Hindlimb muscle (tissue), 1 donor: ENCODE results near the gene SKI. TPM values are rescaled to one million over a fixed set of nuclear protein-coding genes. Genes with fewer than 3 reads are reported as not detected.
"Not testable (repeated sequence)": the region's sequence is repeated elsewhere in the genome, so short reads cannot be mapped to it uniquely, and the experiment has no call there.

Source experiments
- DNase-seq: peaks from one replicate; pipeline ENCODE4 v3.0.0-alpha.2; 2013
- polyA plus RNA-seq: library from polyadenylated mRNA; unstranded; fragments of 120-200 nt; gene quantifications from one replicate; pipeline ENCODE4 v1.2.1, GENCODE V29; 2013; ENCODE audit not compliant: insufficient read length

The SKI gene
- polyA plus RNA-seq, 1 donor, result 70.0 TPM

DNA sequence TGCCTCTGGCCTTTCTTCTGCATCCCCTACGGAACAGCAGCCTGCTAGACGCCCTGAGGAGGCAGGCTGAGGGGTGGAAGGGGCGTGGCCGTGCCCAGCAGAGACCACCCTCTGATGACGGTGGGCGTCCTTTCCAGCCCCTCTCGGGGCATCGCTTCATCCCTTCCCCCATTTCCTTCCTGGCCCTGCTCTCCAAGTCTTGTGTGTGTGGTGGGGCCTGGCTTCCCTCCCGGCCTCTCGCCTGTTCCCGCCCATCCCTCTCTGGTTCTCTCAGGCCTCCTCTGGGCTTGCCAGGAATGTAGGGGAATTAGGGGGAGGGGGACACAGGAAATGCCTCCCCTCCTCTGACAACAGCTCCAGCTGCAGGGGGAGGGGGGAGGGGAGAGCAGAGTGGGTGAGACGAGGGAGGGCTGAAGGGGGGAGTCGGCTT, 51.1 kb downstream of the SKI start:
- peak; percentile 92 for DNase-seq

DNA sequence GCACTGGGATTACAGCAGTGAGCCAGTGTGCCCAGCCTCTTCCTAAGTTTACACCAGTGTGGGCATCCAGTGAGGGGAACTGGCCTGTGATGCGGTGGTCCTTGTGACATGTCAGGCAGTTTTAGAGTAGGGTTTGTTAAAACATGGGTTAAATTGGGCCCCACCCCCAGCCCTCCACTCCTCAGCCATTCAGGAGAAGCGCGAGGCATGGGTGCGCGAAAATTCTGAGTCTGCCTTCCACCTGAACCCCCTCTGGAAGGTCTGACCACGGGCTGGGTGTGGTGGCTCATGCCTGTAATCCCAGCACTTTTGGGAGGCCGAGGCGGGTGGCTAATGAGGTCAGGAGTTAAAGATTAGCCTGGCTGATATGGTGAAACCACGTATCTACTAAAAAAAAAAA, 51.7 kb downstream of the SKI start:
- DNase-seq, result no peak

DNA sequence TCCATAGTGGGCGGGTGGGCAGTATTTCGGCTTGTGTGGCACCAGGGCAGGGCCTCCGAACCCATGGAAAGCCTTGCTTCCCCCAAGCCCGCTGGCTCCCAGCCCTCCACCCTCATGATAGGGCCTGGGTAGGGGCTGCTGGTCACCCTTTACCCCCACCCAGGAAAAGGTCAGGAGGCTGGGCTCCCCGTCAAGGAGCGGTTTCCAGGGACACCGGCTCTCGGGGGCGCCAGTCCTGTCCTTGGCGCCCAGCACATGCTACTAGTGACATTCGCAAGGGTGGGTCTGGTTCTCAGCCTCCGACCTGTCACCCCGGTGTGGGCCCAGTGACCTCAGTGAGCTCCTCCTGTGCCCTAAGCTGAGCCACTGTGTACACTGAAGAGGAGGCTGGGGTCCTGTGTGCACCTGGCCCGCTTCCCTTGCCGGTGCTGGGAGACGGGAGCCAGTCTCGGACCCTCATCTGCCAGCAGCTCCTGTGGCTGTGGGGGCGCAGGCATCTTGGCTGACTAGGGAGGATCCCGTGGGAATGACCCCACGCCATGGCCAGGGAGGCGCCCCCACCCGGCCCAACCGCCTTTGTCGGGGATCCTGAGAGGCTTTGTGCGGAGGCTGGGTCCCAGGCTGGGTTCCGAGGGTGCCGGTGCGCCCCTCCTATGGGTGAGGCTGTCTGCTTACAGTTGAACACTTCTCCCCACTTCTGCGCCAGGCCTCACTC, 54.6 kb downstream of the SKI start:
- no peak for DNase-seq

DNA sequence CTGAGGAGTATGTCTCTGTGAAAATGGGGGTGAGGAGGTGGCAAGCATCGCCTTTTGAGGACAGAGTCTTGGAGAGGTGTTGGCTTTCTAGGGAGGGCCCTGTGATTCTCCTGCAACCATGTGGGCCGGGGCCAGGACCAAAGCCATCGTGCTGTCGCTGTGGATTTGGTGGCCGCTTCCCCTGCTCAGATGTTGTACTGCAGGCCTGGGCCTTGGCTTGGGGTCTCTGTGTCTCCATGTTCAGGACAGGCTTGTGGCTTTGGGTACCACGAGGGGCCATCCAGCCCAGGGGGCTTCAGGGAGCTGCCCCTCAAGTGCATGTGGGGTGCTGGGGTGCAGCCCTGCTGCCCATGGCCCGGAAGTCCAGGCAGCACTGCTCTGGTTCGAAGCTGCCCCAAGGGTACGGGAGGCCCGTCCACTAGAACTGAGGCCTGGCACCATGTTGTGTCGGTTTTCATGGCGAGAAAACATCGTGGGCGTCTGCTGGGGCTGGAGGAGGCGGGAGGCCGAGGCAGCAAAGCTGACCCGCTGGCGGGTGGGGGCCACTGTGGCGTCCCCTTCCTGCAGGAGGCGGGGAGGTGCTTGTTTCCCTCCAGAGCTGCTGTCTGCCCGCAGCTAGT, 55.4 kb downstream of the SKI start:
- no peak for DNase-seq

DNA sequence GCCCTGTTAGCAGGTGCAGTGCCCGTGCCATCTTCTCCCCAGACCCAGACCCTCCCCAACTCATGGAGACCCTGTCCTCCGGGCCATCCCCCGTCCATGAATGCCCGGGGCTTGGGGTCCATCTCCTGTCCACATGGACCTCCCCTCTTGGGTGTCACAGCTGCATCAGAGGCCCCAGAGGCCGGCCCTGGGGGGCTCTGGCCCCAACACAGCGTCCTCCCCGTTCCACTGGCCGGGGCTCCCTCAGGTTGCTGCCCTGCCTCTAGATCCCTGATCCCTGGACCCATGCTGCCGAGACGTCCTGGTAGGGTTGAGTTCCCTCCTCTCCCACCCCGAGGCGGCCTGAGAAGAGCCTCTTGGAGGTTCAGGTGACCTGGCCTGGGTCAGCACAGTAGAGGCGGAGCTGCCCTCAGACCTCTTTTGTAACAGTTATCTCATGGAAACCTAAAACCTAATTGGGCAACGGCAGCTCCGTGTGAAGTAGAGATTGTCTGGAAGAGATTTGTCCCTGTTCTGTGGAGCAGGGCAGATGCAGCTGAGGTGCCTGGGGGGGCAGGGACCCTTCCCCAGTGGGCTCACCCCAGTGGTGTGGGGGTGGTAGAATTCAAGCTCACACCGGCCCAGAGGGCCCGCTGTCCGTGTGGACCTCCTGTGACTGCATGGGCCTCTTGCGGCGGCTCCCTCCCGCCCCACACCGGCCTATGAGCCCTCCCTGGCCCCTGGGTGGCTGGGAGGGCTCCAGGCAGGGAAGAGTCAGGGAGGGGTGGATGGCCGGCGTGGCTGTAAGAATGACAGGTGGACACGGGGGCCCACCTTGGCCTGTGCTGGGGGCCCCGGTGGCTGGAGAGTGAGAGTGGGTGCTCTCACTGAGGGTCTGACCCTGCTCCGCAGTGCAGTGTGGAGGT, 56.1 kb downstream of the SKI start:
- no peak for DNase-seq

DNA sequence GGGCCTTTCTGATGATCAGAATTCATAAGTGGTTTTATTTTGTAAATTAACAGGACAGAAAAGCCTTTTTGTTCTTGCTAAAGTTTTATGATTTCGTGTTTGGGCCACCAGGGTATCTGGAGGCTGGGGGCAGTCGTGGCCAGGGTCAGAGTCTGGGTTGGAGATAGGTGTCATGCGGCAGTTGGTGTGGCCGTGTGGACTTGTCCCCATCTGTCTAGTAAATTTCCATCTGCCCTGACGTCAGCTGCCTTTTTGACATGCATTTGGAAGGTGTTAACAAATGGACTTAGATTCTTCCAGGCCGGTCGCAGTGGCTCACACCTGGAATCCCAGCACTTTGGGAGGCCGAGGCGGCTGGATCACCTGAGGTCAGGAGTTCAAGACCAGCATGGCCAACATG, 56.8 kb downstream of the SKI start:
- no peak for DNase-seq

DNA sequence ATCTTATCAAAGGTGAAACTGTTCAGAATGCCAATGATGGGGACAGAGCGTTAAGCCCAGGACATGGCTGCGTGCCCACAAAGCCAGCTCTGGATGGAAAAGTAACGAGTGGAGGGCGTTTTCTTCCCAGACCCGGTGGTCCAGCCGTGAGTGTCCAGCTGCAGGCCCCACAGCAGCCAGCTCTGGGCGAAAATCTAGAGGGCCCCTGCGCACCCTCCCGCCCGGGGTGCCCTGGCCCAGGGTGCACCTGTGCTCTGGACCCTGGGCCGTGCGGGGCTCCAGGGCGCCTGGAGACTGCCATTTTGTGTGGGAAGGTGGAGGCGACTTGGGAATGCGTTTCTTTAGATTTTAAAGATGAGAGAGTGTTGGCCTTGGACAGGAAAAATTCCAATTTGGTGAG, 58.8 kb downstream of the SKI start:
- no peak for DNase-seq

DNA sequence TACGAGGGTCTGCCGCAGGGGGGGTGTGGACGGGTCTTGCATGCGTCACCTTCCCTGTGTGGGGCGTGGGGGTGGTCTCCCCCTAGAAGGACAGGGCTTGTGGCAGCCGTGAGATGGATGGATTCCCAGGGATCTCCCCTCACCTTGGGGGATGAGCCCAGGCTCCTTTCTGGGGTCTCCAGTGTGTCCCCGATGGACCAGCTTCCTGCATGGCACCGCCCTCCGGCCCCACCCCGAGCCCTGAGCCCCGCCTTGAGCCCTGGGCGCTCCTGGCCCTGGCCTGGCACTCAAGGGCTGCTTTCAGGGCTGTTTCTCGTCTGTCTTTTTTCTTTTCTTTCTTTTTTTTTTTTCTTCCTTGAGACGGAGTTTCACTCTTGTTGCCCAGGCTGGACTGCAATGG, 59.5 kb downstream of the SKI start:
- DNase-seq, result no peak

DNA sequence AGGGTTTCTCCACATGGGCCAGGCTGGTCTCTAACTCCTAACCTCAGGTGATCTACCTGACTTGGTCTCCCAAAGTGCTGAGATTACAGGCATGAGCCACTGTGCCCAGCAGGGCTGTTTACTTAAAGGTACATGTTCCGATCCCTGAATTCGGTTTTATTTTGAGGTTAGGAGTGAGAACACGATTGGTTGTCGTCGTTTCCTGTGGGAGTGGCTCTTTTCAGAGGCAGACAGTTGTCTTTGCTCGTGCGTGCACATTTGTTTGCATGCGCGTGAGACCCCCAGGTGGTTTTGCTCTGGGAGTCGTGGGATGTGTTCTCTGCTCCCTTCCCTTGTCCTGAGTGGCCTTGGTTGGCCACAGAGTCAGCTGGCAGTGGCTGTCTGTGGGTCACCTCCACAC, 60.2 kb downstream of the SKI start:
- no peak for DNase-seq

DNA sequence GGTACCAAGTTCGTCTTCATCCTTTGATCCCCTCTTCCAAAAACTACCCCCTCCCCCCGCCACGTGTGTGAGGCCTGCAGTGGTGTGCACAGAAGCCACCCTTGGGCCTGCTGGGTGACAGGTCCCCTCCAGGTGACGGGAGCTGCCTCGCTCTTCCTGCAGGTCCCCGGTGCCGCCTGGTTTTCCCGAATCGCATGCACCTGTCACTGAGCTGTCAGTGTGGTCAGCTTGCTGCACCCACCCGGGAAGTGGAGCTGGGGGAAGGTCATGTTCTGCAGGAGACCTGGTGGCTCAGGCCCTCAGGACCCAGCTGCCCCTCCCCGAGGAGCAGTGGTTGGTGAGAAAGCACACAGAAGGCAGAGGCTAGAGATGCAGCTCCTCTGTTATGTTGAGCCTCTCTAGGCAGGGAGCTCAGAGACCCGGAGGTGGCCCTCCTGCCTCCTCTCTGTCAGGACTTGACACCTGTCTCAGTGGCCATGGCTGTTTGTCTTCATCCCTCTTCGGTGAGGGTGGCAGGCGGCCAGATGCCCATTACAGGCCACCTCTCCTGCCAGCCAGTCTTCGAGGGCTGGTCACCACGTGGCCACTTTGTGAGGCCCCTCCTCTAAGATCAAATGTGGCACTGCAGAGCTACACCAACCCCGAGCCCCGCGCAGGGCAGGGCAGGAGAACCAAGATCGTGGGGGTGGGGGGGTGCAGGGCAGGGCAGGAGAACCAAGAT, 60.9 kb downstream of the SKI start:
- DNase-seq, result no peak

DNA sequence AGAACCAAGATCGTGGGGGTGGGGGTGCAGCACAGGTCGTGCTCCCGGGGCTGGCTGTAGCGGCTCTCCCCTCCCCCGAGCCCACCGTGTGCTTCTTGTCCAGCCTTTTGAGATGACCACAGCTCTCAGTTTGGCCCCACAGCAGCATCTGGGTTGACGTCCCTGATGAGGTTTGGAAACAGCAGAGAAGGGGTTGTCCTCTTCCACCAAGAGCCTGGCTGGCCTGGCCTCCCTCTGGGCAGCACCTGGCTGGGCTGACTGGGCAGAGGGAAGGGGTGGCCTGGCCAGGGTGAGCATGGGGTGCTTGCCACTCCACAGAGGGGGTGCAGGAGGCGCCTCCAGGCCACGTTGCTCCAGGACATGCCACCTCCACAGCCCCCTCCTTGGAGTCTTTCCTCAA, 61.5 kb downstream of the SKI start:
- no peak for DNase-seq

DNA sequence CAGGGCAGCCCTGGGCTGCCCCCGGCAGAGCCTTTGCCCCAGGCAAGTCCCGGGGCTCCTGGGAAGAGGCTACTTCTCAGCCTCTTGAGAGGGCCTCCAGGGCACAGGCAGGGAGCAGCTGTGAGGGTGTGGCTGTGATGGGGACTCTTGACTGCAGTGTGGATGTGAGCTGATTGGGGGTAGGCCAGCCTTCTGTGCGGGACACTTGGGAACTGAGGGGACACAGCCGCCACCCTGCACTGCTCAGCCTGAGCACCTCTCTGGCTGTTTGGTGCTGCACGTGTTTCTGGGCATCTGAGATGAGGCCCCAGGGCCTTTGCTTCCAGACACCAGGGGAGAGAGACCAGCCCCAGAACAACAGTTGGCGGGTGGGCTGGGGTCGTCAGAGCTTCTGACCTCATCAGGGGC, 62.1 kb downstream of the SKI start:
- no peak for DNase-seq

DNA sequence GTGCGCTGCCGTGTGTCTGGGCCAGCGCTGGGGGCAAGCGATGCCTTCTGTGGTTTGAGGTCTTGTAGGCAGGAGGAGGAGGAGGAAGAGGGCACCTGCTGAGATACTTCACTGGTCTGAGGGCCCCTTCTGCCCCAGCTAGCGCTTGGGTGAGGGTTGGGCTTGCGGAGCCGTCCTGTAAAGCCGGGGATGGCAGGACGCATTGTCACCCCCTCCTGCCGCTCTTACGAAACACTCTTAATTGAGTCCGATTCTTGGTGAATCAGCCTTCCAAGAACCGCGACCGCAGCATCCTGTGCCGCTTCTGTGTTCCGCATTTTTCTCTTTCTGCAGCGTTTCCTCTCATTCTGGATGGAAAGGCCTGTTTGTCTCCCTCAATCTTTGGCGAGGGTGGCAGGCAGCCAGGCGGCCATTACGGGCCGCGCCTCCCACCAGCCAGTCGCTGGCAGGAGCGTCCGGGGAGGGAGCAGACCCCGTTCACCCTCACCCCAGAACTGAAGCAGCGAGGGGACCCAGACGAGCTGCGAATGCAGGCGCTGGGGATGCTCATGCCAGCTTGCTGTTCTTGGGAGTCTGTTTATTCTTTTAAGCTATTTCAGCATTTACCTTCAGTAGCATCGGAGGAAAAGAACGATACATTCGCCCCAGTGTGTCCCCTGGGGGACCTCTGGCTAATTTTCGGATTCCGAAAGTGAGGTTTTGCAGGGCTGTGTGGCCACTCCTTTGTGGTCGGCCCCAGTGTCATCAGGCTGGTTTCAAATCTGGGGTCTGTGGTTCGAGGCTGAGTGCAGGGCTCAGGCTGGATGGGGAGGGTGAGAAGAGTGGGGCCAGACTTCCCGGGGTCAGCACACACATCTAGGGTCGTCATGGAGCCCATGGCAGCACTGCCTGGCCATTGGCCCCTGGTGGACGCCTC, 62.7 kb downstream of the SKI start:
- DNase-seq, result peak; percentile 72

DNA sequence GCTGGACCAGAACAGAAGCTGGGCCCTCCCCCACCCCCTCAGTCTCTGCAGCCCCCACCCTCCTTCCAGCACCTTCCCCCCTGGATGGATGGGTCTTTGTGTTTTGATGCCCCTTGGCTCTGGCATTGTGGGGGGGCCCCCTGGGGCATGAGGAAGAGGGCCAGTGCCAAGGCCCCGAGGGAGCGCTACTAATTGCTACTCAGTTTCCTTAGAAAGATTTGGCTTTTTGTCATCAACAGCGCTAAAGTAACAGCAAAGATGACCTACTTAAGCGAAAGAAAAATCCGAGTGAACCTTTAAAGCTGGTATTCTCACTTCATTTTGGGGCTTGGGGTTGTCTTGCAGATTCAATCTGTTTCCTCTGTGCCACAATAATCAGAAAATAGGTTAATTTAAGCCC, 63.5 kb downstream of the SKI start:
- no peak for DNase-seq

DNA sequence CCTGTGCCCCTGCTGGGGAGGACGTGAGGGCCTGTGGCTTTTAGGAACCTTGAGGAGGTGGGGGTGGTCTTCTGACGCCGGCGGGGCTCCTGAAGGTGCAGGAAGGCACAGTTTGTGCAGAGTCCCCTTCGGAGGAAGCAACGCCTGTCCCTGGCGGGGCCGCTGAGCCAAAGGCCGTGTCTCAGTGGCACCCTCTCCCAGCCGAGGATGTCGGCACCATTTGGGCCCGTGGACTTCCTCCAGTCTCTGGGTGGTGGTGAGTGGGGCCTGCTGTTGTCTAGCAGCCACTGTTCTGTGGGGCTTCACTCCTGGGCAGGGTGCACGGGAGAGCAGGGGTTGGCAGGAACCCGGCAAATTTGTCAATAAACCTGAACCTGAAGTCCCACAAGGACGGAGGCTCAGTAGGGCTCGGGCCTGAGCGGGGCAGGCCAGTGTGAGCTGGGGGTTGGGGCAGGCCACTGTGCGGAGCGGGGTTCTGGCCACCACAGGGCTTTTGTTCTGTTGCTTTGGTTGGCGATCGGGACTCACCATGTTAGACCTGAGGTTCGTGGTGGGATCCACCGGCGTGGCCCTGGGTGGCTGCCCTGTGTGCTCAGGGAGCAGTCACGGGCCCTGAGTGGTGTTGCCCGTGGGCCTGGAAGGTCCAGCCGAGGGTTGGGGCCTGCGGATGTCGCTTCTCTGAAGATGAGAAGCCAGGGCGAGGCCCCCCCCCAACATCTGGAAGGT, 64.8 kb downstream of the SKI start:
- no peak for DNase-seq

DNA sequence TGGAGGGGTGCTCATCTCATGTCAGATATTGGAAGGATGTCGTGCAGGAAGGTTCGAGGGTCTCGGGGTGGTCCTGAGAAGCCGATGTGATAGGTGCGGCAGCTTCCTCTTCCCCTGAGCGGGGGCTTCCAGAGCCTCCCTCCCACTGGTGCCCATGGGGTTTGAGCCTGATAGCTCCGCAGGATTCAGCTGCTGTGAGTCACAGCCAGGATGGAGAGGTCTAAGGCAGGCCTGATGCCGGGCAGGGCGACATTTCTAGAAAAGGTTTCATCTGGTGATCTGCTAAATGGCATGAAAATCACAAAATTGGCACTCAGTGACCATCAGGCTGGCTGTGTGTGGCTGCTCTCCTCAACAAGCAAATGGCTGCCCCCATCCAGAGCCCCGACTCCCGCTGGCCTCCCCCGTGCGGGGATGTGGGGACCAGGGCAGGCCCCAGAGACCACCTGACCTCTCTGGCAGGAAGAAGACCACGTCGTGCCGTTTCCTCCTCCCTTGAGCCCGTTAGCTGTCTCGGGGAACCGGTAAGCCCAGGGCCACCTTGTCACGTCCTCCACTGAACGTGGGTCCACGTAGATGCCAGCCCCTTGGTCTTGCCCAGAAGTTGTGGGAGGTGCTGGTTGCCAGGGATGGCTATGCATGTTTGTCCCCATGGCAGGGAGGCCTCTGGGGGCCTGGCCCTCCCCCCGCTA, 66.1 kb downstream of the SKI start:
- DNase-seq, result no peak

DNA sequence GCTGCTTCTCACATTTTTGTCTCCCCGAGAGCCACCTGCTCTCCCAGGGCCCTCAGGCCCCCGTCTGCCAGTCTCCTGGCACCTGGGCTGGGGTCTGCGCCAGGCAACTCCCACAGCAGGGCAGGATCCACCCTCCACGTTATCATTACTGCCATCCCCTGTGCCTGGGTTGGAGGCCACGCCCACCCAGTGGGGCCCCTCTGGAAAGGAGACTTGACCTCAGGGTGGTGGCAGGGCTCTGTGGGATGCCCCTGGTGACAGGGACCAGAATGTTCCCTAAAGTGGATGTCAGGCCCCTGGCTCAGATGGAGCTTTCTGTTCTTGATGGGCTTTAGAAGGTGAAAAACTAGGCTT, 66.6 kb downstream of the SKI start:
- no peak for DNase-seq

DNA sequence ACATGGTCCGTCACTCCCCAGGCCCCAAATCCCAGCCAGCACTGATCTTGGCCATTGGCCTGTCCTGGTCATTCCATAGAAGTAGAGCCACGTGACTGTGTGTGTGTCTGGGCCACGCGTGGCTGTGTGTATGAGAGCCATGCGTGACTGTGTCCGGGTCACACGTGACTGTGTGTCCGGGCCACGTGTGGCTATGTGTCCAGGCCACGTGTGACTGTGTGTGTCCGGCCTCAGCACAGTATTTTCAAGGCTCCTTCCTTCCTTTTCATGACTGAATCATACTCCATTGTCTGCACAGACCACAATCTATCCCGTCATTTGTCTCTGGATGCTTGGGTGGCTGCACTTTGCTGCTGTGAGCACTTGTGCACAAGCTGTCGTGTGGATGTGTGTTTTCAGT, 67.4 kb downstream of the SKI start:
- no peak for DNase-seq

DNA sequence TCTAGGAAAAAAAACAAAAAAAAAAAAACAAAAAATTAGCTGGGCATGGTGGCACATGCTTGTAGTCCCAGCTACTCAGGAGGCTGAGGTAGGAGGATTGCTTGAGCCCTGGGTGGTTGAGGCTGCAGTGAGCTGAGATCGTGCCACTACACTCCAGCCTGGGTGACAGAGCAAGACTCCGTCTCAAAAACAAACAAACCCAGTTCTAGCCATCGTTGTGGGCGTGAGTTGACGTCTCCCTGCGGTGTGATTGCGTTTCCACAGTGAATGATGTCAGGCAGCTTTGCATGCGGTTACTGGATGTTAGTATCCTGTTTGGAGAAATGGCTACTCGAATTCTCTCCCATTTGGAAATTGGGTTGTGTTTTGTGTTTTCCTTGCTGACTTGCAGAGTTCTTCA, 68.1 kb downstream of the SKI start:
- DNase-seq, result not testable (repeated sequence)

DNA sequence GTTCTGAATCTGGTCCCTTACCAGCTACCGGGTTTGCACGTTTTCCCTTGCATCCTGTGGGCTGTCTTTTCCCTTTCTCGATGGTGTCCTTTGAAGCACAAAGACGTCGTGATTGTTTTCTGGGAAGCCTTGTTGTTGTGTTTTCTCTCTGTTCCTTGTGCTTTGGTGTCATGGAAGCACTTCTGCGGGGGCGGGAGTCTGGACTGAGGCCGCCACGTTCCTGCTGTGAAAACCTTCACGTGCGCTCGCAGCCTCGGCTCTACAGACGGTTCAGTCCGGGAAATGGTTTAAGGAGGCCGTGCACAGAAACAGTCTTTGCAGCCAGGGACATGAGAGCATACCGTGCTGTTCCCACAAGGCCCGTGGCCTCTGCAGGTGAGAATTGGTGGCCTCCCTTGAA, 68.5 kb downstream of the SKI start:
- no peak for DNase-seq
